Measurements from ENCODE around the gene TRERF1.

Gene TRERF1

DNA sequence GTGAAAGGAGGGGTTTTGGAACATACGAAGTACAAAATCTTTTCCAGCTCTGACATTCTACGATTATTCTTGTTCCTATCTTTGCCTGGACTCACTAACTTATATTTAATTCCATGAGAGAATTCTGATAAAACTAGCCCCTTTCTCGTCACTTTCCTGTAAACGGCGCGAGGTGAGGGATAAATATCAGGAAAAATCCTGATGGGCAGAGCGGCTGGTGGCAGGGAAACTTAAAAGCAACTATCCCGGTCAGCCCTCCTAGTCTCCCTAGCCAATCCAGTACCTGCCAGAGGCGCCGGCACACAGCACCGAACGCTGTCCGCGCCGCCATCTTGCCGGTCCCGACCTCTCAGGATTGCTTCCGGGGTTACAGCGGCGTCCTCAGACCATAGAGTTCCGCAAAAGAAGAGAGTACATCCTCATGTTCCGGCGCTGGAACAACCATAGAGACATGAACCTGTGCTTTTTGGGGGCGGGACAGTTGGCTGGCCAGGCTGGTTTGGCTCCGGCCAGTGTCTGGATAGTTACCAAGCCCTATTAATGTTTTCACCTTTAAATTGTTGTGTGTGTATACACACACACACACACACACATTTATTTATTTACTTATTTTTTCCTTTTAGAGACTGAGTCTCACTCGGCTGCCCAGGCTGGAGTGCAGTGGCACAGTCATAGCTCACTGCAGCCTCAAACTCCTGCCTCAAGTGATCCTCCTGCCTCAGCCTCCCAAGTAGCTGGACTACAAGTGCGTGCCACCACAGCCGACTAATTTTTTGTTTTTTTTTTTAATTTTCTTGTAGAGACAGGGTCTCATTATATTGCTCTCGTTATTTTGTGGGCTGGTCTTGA, 234.0 kb downstream of the TRERF1 start, which contains the start of gene MRPS10:
Gene MRPS10, minus strand, starts transcription at position 343 of the 849 bp plus-strand sequence. Its CDS starts 12 bp downstream, at position 331.
- H3K27ac ChIP-seq (ENCODE audit: extremely low read depth, low read depth, low read length), result peak within 1 kb of the TSS; percentile 79
- CTCF ChIA-PET, result interaction anchor here (0.6 to 5.3 kb wide), 18 partner anchors 9 to 444 kb away, joined by 3 to 58 read pairs (median 4); partner anchors contain the start of genes BYSL, MED20 and TOMM6
- POLR2A ChIA-PET, result interaction anchor here (0.7 to 1.9 kb wide), 4 partner anchors 8 to 662 kb away, joined by 3 to 5 read pairs (median 4); partner anchors contain the start of genes RPL7L1 and UBR2
- H3K4me1 ChIP-seq (ENCODE audit: control insufficient read depth, insufficient read depth, low read length), result peaks cover 3% of the 10 kb centered on the region; the same call in 1 of the 2 replicates
- H3K9me3 ChIP-seq (ENCODE audit: control insufficient read depth, insufficient read depth, low read depth, low read length), result no peaks in the 10 kb centered on the region
- peaks cover 15% of the 10 kb centered on the region in 2 experiments for H3K36me3 ChIP-seq (ENCODE audit: control insufficient read depth in 2 of 2, insufficient read depth in 1 of 2, low read length in 2 of 2)
- H3K4me3 ChIP-seq (ENCODE audit: low read depth, low read length), result peak within 1 kb of the TSS; percentile 60
- TF ChIP-seq ZNF610 (tag by site-specific recombination; IDR thresholded peaks at IDR 0.05; ENCODE audit: borderline replicate concordance) (peak; percentile 28; the same call in 1 of the 2 replicates), ZNF335 (tag by site-specific recombination; conservative IDR thresholded peaks at IDR 0.05) (peak; percentile 94), SP2 (tag by site-specific recombination; IDR thresholded peaks at IDR 0.05) (peak; percentile 84), ZFHX2 (tag by site-specific recombination; conservative IDR thresholded peaks at IDR 0.05) (0 out of 2 replicates have a peak, but pooled peaks have one; percentile 6), EGR2 (tag by site-specific recombination; IDR thresholded peaks at IDR 0.05; ENCODE audit: low read depth) (no peak), SP7 (tag by site-specific recombination; IDR thresholded peaks at IDR 0.05) (peak; percentile 46; the same call in 1 of the 2 replicates), ZNF670 (tag by site-specific recombination; IDR thresholded peaks at IDR 0.05; ENCODE audit: low read depth) (no peak), ZNF600 (tag by site-specific recombination; IDR thresholded peaks at IDR 0.05) (peak; percentile 92), ZNF660 (tag by site-specific recombination; IDR thresholded peaks at IDR 0.05) (peak; percentile 93; the same call in 1 of the 2 replicates), SP3 (tag by site-specific recombination; IDR thresholded peaks at IDR 0.05) (peak; percentile 67), ZNF76 (tag by site-specific recombination; IDR thresholded peaks at IDR 0.05; ENCODE audit: borderline replicate concordance, low read depth) (peak; percentile 42; the same call in 1 of the 2 replicates), ZNF629 (tag by site-specific recombination; IDR thresholded peaks at IDR 0.05) (peak; percentile 61; the same call in 1 of the 2 replicates), ZNF311 (tag by site-specific recombination; IDR thresholded peaks at IDR 0.05; ENCODE audit: borderline replicate concordance) (no peak), ZNF23 (tag by site-specific recombination; IDR thresholded peaks at IDR 0.05; ENCODE audit: borderline replicate concordance) (no peak), ZNF558 (tag by site-specific recombination; IDR thresholded peaks at IDR 0.05) (peak; percentile 67; the same call in 1 of the 2 replicates), ZNF626 (tag by site-specific recombination; IDR thresholded peaks at IDR 0.05) (no peak), ZNF169 (tag by site-specific recombination; IDR thresholded peaks at IDR 0.05) (no peak), ZEB2 (tag by site-specific recombination; IDR thresholded peaks at IDR 0.05) (no peak; the same call in 1 of the 2 replicates), ZNF10 (tag by site-specific recombination; IDR thresholded peaks at IDR 0.05) (peak; percentile 62; the same call in 1 of the 2 replicates), ZBTB17 (tag by site-specific recombination; IDR thresholded peaks at IDR 0.05) (peak; percentile 75), ZSCAN23 (tag by site-specific recombination; IDR thresholded peaks at IDR 0.05) (0 out of 2 replicates have a peak, but pooled peaks have one; percentile 9), KLF8 (tag by site-specific recombination; IDR thresholded peaks at IDR 0.05) (peak; percentile 68), ZSCAN30 (tag by site-specific recombination; IDR thresholded peaks at IDR 0.05) (peak; percentile 65), YY1 (tag by site-specific recombination; IDR thresholded peaks at IDR 0.05) (peak; percentile 91), ZNF16 (tag by site-specific recombination; IDR thresholded peaks at IDR 0.05; ENCODE audit: low read depth) (no peak), ZNF654 (tag by site-specific recombination; IDR thresholded peaks at IDR 0.05; ENCODE audit: low read depth) (peak; percentile 6; the same call in 1 of the 2 replicates), ZNF843 (tag by site-specific recombination; IDR thresholded peaks at IDR 0.05) (0 out of 2 replicates have a peak, but pooled peaks have one; percentile 12), ZNF350 (tag by site-specific recombination; IDR thresholded peaks at IDR 0.05) (no peak)
- TF ChIP-seq, protein P1, sequence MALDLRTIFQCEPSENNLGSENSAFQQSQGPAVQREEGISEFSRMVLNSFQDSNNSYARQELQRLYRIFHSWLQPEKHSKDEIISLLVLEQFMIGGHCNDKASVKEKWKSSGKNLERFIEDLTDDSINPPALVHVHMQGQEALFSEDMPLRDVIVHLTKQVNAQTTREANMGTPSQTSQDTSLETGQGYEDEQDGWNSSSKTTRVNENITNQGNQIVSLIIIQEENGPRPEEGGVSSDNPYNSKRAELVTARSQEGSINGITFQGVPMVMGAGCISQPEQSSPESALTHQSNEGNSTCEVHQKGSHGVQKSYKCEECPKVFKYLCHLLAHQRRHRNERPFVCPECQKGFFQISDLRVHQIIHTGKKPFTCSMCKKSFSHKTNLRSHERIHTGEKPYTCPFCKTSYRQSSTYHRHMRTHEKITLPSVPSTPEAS (tag by site-specific recombination; IDR thresholded peaks at IDR 0.05), result peak; percentile 17; the same call in 1 of the 2 replicates
- TF ChIP-seq, protein P2, sequence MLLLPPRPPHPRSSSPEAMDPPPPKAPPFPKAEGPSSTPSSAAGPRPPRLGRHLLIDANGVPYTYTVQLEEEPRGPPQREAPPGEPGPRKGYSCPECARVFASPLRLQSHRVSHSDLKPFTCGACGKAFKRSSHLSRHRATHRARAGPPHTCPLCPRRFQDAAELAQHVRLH (tag by site-specific recombination; IDR thresholded peaks at IDR 0.05), result peak; percentile 87
- TF ChIP-seq, protein P3, sequence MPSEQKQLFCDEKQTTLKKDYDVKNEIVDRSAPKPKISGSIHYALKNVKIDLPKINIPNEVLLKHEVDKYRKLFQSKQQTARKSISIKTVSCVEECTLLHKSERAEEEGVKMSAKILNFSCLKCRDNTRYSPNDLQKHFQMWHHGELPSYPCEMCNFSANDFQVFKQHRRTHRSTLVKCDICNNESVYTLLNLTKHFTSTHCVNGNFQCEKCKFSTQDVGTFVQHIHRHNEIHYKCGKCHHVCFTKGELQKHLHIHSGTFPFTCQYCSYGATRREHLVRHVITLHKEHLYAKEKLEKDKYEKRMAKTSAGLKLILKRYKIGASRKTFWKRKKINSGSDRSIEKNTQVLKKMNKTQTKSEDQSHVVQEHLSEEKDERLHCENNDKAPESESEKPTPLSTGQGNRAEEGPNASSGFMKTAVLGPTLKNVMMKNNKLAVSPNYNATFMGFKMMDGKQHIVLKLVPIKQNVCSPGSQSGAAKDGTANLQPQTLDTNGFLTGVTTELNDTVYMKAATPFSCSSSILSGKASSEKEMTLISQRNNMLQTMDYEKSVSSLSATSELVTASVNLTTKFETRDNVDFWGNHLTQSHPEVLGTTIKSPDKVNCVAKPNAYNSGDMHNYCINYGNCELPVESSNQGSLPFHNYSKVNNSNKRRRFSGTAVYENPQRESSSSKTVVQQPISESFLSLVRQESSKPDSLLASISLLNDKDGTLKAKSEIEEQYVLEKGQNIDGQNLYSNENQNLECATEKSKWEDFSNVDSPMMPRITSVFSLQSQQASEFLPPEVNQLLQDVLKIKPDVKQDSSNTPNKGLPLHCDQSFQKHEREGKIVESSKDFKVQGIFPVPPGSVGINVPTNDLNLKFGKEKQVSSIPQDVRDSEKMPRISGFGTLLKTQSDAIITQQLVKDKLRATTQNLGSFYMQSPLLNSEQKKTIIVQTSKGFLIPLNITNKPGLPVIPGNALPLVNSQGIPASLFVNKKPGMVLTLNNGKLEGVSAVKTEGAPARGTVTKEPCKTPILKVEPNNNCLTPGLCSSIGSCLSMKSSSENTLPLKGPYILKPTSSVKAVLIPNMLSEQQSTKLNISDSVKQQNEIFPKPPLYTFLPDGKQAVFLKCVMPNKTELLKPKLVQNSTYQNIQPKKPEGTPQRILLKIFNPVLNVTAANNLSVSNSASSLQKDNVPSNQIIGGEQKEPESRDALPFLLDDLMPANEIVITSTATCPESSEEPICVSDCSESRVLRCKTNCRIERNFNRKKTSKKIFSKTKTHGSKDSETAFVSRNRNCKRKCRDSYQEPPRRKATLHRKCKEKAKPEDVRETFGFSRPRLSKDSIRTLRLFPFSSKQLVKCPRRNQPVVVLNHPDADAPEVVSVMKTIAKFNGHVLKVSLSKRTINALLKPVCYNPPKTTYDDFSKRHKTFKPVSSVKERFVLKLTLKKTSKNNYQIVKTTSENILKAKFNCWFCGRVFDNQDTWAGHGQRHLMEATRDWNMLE (tag by site-specific recombination; conservative IDR thresholded peaks at IDR 0.05; ENCODE audit: low read depth), result peak; percentile 99
